Measurements from ENCODE around the gene VDR. TPM values are rescaled to one million over a fixed set of nuclear protein-coding genes. Genes with fewer than 3 reads are reported as not detected.

The VDR gene
- polyA plus RNA-seq, 1 donor (not counting 4 experiments of a cell fraction or from before 2014, with no cell fraction given): 43.3 TPM

DNA sequence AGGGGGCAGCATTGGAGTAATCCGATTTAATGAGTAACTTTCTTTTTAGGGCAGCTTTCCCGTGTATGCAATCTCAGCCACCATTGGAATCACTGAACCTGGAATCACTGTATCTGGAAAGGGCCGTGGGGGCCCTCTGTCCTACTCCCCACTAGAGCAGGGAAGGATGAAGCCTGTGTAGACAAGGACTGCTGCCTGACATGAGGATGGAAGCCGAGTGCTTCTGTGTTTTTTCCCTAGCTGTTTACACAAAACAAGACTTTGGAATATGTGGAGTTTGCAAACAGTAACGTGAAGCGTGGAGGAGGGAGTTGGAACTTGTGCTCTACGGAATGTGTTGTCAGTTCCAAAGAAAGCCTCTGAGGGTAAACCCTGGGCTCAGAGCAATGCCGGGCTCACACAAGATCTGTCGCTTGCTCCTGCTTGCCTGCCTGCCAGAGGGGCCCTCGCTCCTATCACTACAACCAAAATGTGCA is 52.7 kb downstream of the VDR start:
- dilution Hi-C loops (cut with MboI; ENCODE audit: extremely low pct_ligation_motif_present, low sequenced_read_pairs): no loop called here
- DNase-seq (ENCODE audit: low read depth, low spot score) (no peak), FAIRE-seq (no peak)
- no peaks in the 10 kb centered on the region for H4K20me1 ChIP-seq (ENCODE audit: control insufficient read depth, extremely low read depth, insufficient read depth, low read length)
- H3K9ac ChIP-seq (ENCODE audit: control insufficient read depth, extremely low read depth, insufficient read depth, low read length): no peak overlapping the region
- H2AFZ ChIP-seq (ENCODE audit: control insufficient read depth, low read length): no peak overlapping the region
- H3K9me1 ChIP-seq (ENCODE audit: control insufficient read depth, extremely low read depth, insufficient read depth, low read length): no peaks in the 10 kb centered on the region
- no peak for TF ChIP-seq EZH2 (IDR thresholded peaks at IDR 0.05; ENCODE audit: low read length)
- no peak overlapping the region for H3K27ac ChIP-seq (ENCODE audit: control insufficient read depth, insufficient read depth, low read length)
- H3K4me2 ChIP-seq (ENCODE audit: control insufficient read depth, extremely low read depth, insufficient read depth, low read depth, low read length): no peak overlapping the region
- H3K4me1 ChIP-seq (ENCODE audit: control insufficient read depth, extremely low read depth, insufficient read depth, low read length): peaks cover 14% of the 10 kb centered on the region
- peaks cover 29 to 52% of the 10 kb centered on the region in 2 experiments for H3K36me3 ChIP-seq (ENCODE audit: control insufficient read depth in 2 of 2, extremely low read depth in 1 of 2, insufficient read depth in 2 of 2, low read length in 2 of 2)
- no peaks in the 10 kb centered on the region for H3K27me3 ChIP-seq (ENCODE audit: control insufficient read depth, extremely low read depth, insufficient read depth, low read length)
- H3K79me2 ChIP-seq (ENCODE audit: control insufficient read depth, insufficient read depth, low read length): no peaks in the 10 kb centered on the region
- no peak overlapping the region for H3K4me3 ChIP-seq (ENCODE audit: control insufficient read depth in 2 of 3, extremely low read depth in 1 of 3, insufficient read depth in 2 of 3, low read depth in 1 of 3, low read length in 3 of 3)
- H3K9me3 ChIP-seq (ENCODE audit: control insufficient read depth, low read depth, low read length): no peaks in the 10 kb centered on the region

DNA sequence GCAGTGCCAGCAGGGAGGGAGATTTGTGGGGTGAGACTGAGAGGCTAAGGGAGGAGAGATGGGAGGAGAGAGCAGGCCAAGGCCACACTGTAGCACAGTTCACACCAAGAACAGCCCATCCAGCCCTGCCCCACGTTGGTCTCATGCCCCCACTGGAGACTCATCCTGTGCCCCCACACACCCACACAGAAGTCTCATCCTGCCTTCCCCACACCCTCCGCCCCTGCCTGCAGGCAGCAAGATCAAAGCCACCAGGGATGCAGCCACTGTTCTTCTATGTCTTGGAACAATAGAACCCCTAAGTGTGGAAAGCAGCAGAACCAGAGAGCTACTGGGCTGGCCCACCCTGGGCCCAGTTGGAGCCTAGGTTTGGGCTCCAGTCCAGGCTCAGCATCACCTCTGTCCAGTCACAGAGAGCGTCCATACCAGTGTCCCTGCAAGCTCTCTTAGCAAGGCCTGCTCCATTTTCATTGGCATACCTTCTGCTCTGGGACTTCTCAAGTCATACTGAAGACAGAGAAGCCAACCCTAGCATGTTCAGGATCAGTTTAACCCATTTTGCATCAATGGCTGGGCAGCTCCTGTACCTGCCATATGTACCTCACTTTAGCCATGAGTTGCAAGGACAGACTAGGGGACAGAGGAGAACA is 53.4 kb downstream of the VDR start:
- H3K9me1 ChIP-seq (ENCODE audit: control insufficient read depth, extremely low read depth, insufficient read depth, low read length): no peaks in the 10 kb centered on the region
- dilution Hi-C loops (cut with MboI; ENCODE audit: extremely low pct_ligation_motif_present, low sequenced_read_pairs): no loop called here
- TF ChIP-seq EZH2 (IDR thresholded peaks at IDR 0.05; ENCODE audit: low read length): no peak
- TF ChIP-seq, protein P1, sequence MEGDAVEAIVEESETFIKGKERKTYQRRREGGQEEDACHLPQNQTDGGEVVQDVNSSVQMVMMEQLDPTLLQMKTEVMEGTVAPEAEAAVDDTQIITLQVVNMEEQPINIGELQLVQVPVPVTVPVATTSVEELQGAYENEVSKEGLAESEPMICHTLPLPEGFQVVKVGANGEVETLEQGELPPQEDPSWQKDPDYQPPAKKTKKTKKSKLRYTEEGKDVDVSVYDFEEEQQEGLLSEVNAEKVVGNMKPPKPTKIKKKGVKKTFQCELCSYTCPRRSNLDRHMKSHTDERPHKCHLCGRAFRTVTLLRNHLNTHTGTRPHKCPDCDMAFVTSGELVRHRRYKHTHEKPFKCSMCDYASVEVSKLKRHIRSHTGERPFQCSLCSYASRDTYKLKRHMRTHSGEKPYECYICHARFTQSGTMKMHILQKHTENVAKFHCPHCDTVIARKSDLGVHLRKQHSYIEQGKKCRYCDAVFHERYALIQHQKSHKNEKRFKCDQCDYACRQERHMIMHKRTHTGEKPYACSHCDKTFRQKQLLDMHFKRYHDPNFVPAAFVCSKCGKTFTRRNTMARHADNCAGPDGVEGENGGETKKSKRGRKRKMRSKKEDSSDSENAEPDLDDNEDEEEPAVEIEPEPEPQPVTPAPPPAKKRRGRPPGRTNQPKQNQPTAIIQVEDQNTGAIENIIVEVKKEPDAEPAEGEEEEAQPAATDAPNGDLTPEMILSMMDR (optimal IDR thresholded peaks at IDR 0.05 in 1 of 3, IDR thresholded peaks at IDR 0.05 in 1 of 3, conservative IDR thresholded peaks at IDR 0.05 in 1 of 3; ENCODE audit: extremely low read depth in 1 of 3, insufficient read depth in 2 of 3, low read length in 3 of 3): no peak
- peaks cover 31 to 52% of the 10 kb centered on the region in 2 experiments for H3K36me3 ChIP-seq (ENCODE audit: control insufficient read depth in 2 of 2, extremely low read depth in 1 of 2, insufficient read depth in 2 of 2, low read length in 2 of 2)
- no peaks in the 10 kb centered on the region for H3K9me3 ChIP-seq (ENCODE audit: control insufficient read depth, low read depth, low read length)
- H3K79me2 ChIP-seq (ENCODE audit: control insufficient read depth, insufficient read depth, low read length): no peaks in the 10 kb centered on the region
- no peak overlapping the region for H3K27ac ChIP-seq (ENCODE audit: control insufficient read depth, insufficient read depth, low read length)
- FAIRE-seq (no peak), DNase-seq (ENCODE audit: low read depth, low spot score) (no peak)
- no peak overlapping the region for H3K4me3 ChIP-seq (ENCODE audit: control insufficient read depth in 2 of 3, extremely low read depth in 1 of 3, insufficient read depth in 2 of 3, low read depth in 1 of 3, low read length in 3 of 3)
- no peaks in the 10 kb centered on the region for H4K20me1 ChIP-seq (ENCODE audit: control insufficient read depth, extremely low read depth, insufficient read depth, low read length)
- H3K27me3 ChIP-seq (ENCODE audit: control insufficient read depth, extremely low read depth, insufficient read depth, low read length): no peaks in the 10 kb centered on the region
- no peak overlapping the region for H3K4me2 ChIP-seq (ENCODE audit: control insufficient read depth, extremely low read depth, insufficient read depth, low read depth, low read length)
- no peak overlapping the region for H3K9ac ChIP-seq (ENCODE audit: control insufficient read depth, extremely low read depth, insufficient read depth, low read length)
- H3K4me1 ChIP-seq (ENCODE audit: control insufficient read depth, extremely low read depth, insufficient read depth, low read length): peaks cover 14% of the 10 kb centered on the region
- H2AFZ ChIP-seq (ENCODE audit: control insufficient read depth, low read length): no peak overlapping the region
